ENCODE measurements around the gene SLC39A9.

- TF ChIP-seq CTCF (IDR thresholded peaks at IDR 0.05; ENCODE audit: low read depth, low read length) (no peak), EZH2phosphoT487 (IDR thresholded peaks at IDR 0.05; ENCODE audit: low read depth) (no peak)
These were observed 85.4 kb downstream of the SLC39A9 start for GRCh38 chr14:69483765-69484443.
